ENCODE data around the gene GABBR2. TPM values are rescaled to one million over a fixed set of nuclear protein-coding genes. Genes with fewer than 3 reads are reported as not detected.

GABBR2 gene
- total RNA-seq, 1 experiment from 2014 or later = not detected

GRCh38 chr9:98356326-98356725 lies 352.4 kb downstream of the GABBR2 start:
- no peak for DNase-seq (ENCODE audit: low spot score)
- Histone ChIP-seq H3K9me3 (ENCODE audit: low read depth, low read length, poor library complexity, severe bottlenecking) (no peaks in the 10 kb centered on the region), H3K36me3 (ENCODE audit: insufficient read depth, low read length, poor library complexity, severe bottlenecking) (no peaks in the 10 kb centered on the region), H3K27ac (ENCODE audit: low read depth, low read length, poor library complexity, severe bottlenecking) (no peak overlapping the region), H3K27me3 (replicated peaks; ENCODE audit: insufficient read depth, low read depth, low read length, poor library complexity) (peaks cover 14% of the 10 kb centered on the region), H3K4me1 (ENCODE audit: insufficient read depth, low read length, poor library complexity, severe bottlenecking) (no peaks in the 10 kb centered on the region), H3K4me3 (ENCODE audit: low read depth, low read length, poor library complexity, severe bottlenecking) (no peak overlapping the region)
- POLR2A ChIA-PET (ENCODE audit: low non-redundant PET) = no interaction called here
- CTCF ChIA-PET = no interaction called here
- TF ChIP-seq EZH2 (IDR thresholded peaks at IDR 0.05; ENCODE audit: borderline replicate concordance, low read depth, low read length, poor library complexity, severe bottlenecking) (no peak), CTCF (conservative IDR thresholded peaks at IDR 0.05; ENCODE audit: low read depth, low read length) (no peak)
- no TSS peak for BruUV-seq (replicated peaks)
- intact Hi-C loops (cut with micrococcal nuclease; ENCODE audit: unreplicated experiment) = no loop called here

DNA sequence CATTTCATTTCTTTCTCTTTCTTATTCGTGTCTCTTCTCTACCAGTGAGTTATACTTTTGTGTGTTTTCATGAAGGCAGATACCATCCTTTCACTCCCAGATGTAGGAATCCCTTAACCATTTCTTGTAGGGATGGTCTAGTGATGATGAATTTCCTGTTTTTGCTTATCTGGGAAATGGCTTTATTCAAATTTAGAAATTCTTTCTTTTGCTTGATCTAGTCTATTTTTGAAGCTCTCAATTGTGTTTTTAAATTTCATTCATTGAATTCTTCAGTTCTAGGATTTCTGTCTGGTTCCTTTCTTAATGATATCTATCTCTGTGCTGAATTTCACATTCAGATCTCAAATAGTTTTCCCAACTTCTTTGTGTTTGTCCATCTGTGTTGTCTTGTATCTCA lies 357.4 kb downstream of the GABBR2 start:
- Histone ChIP-seq H3K27me3 (replicated peaks; ENCODE audit: insufficient read depth, low read depth, low read length, poor library complexity) (peaks cover 45% of the 10 kb centered on the region), H3K4me3 (ENCODE audit: low read depth, low read length, poor library complexity, severe bottlenecking) (no peak overlapping the region), H3K27ac (ENCODE audit: low read depth, low read length, poor library complexity, severe bottlenecking) (no peak overlapping the region), H3K9me3 (ENCODE audit: low read depth, low read length, poor library complexity, severe bottlenecking) (peaks cover 3% of the 10 kb centered on the region), H3K4me1 (ENCODE audit: insufficient read depth, low read length, poor library complexity, severe bottlenecking) (no peaks in the 10 kb centered on the region), H3K36me3 (ENCODE audit: insufficient read depth, low read length, poor library complexity, severe bottlenecking) (no peaks in the 10 kb centered on the region)
- intact Hi-C loops (cut with micrococcal nuclease; ENCODE audit: unreplicated experiment) = no loop called here
- CTCF ChIA-PET = no interaction called here
- no peak for DNase-seq (ENCODE audit: low spot score)
- POLR2A ChIA-PET (ENCODE audit: low non-redundant PET) = interaction anchor here (0.6 kb wide), 1 partner anchor 79 kb away, joined by 7 read pairs; no protein-coding TSS in a partner anchor
- no TSS peak for BruUV-seq (replicated peaks)
- no peak for TF ChIP-seq EZH2 (IDR thresholded peaks at IDR 0.05; ENCODE audit: borderline replicate concordance, low read depth, low read length, poor library complexity, severe bottlenecking)
- no peak for TF ChIP-seq CTCF (conservative IDR thresholded peaks at IDR 0.05; ENCODE audit: low read depth, low read length)

- no TSS peak for BruUV-seq (replicated peaks)
- intact Hi-C loops (cut with micrococcal nuclease; ENCODE audit: unreplicated experiment) = no loop called here
- no peak for TF ChIP-seq EZH2 (IDR thresholded peaks at IDR 0.05; ENCODE audit: borderline replicate concordance, low read depth, low read length, poor library complexity, severe bottlenecking)
- TF ChIP-seq CTCF (conservative IDR thresholded peaks at IDR 0.05; ENCODE audit: low read depth, low read length) = no peak
- no peak overlapping the region for H3K27ac ChIP-seq (ENCODE audit: low read depth, low read length, poor library complexity, severe bottlenecking)
- H3K36me3 ChIP-seq (ENCODE audit: insufficient read depth, low read length, poor library complexity, severe bottlenecking) = no peaks in the 10 kb centered on the region
- CTCF ChIA-PET = no interaction called here
- no peak overlapping the region for H3K4me3 ChIP-seq (ENCODE audit: low read depth, low read length, poor library complexity, severe bottlenecking)
- peaks cover 3% of the 10 kb centered on the region for H3K9me3 ChIP-seq (ENCODE audit: low read depth, low read length, poor library complexity, severe bottlenecking)
- no peaks in the 10 kb centered on the region for H3K4me1 ChIP-seq (ENCODE audit: insufficient read depth, low read length, poor library complexity, severe bottlenecking)
- POLR2A ChIA-PET (ENCODE audit: low non-redundant PET) = no interaction called here
- no peak for DNase-seq (ENCODE audit: low spot score)
- H3K27me3 ChIP-seq (replicated peaks; ENCODE audit: insufficient read depth, low read depth, low read length, poor library complexity) = peaks cover 78% of the 10 kb centered on the region
Measured at GRCh38 chr9:98347642-98348041, 361.1 kb downstream of the GABBR2 start.

Measured in A673 (cell line).